Measurements from ENCODE around the gene SAMD1.
A peak's percentile ranks its signal among the peaks of the same experiment; 100 is the strongest.
"Not testable (repeated sequence)": the region's sequence is repeated elsewhere in the genome, so short reads cannot be mapped to it uniquely, and the experiment has no call there.

Gene SAMD1

DNA sequence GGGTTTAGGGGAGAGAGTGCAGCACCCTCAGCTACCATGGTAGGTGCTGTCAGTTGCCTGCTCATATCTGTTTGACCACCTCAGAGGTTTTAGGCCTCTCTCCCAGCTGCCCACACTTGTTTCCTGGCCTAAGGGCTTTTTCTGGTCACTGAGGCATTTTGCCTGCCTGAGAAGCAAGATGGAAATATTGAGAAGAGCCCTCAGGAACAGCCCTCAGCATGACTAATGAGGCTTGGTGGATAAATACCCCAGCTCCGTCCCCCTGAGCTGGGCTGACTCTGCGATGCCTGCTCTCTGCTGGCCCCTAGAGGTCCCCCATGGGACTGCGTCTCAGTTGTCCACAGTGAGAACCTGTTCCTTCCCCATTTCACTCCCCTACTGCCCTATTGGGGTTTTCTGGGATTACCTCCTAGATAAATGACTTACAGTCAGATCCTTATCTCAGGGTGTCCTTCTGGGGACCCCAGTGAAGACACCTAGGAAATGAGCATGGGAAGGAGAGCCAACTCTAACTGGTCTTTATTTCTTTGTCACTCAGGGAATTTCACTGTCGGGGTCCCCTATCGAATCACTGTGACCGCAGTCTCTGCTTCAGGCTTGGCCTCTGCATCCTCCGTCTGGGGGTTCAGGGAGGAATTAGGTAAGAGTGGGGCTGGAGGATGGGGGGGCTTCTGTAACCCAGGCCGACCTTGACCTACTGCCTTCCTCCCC is 42.0 kb downstream of the SAMD1 start:
- no peak for TF ChIP-seq EZH2phosphoT487 (IDR thresholded peaks at IDR 0.05; ENCODE audit: low read depth)
- TF ChIP-seq, protein P1, sequence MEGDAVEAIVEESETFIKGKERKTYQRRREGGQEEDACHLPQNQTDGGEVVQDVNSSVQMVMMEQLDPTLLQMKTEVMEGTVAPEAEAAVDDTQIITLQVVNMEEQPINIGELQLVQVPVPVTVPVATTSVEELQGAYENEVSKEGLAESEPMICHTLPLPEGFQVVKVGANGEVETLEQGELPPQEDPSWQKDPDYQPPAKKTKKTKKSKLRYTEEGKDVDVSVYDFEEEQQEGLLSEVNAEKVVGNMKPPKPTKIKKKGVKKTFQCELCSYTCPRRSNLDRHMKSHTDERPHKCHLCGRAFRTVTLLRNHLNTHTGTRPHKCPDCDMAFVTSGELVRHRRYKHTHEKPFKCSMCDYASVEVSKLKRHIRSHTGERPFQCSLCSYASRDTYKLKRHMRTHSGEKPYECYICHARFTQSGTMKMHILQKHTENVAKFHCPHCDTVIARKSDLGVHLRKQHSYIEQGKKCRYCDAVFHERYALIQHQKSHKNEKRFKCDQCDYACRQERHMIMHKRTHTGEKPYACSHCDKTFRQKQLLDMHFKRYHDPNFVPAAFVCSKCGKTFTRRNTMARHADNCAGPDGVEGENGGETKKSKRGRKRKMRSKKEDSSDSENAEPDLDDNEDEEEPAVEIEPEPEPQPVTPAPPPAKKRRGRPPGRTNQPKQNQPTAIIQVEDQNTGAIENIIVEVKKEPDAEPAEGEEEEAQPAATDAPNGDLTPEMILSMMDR (IDR thresholded peaks at IDR 0.05; ENCODE audit: low read depth, low read length) = peak; percentile 94
- Histone ChIP-seq H3K79me2 (ENCODE audit: low read length) (no peaks in the 10 kb centered on the region), H3K9ac (ENCODE audit: low read length) (no peak overlapping the region), H3K4me2 (ENCODE audit: low read length) (no peak overlapping the region), H3K4me3 (ENCODE audit: low read length) (no peak overlapping the region), H3K36me3 (replicated peaks; ENCODE audit: low read depth, low read length) (peaks cover 18% of the 10 kb centered on the region), H3K27ac (ENCODE audit: low read length) (no peak overlapping the region), H3K27me3 (ENCODE audit: low read depth, low read length) (no peaks in the 10 kb centered on the region), H3K4me1 (ENCODE audit: low read length) (no peaks in the 10 kb centered on the region), H4K20me1 (ENCODE audit: insufficient read depth, low read length) (no peaks in the 10 kb centered on the region), H2AFZ (ENCODE audit: low read depth, low read length) (no peak overlapping the region), H3K9me3 (ENCODE audit: insufficient read depth, low read length) (no peaks in the 10 kb centered on the region)

DNA sequence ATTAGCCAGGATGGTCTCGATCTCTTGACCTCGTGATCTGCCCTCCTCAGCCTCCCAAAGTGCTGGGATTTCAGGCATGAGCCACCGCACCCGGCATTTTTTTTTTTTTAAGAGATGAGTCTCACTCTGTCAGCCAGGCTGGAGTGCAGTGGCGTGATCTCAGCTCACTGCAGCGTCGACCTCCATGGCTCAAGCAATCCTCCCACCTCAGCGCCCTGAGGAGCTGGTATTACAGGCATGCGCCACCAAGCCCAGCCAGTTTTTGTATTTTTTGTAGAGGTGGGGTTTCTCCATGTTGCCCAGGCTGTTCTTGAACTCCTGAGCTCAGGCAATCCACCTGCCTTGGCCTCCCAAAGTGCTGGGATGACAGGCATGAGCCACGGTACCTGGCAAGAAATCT is 42.7 kb downstream of the SAMD1 start:
- not testable (repeated sequence) for H3K9ac ChIP-seq (ENCODE audit: low read length); H3K4me2 ChIP-seq (ENCODE audit: low read length); H3K27ac ChIP-seq (ENCODE audit: low read length); H3K4me1 ChIP-seq (ENCODE audit: low read length); H3K79me2 ChIP-seq (ENCODE audit: low read length); H4K20me1 ChIP-seq (ENCODE audit: insufficient read depth, low read length); H3K9me3 ChIP-seq (ENCODE audit: insufficient read depth, low read length); H2AFZ ChIP-seq (ENCODE audit: low read depth, low read length); H3K27me3 ChIP-seq (ENCODE audit: low read depth, low read length); H3K4me3 ChIP-seq (ENCODE audit: low read length)
- peaks cover 17% of the 10 kb centered on the region for H3K36me3 ChIP-seq (replicated peaks; ENCODE audit: low read depth, low read length)

DNA sequence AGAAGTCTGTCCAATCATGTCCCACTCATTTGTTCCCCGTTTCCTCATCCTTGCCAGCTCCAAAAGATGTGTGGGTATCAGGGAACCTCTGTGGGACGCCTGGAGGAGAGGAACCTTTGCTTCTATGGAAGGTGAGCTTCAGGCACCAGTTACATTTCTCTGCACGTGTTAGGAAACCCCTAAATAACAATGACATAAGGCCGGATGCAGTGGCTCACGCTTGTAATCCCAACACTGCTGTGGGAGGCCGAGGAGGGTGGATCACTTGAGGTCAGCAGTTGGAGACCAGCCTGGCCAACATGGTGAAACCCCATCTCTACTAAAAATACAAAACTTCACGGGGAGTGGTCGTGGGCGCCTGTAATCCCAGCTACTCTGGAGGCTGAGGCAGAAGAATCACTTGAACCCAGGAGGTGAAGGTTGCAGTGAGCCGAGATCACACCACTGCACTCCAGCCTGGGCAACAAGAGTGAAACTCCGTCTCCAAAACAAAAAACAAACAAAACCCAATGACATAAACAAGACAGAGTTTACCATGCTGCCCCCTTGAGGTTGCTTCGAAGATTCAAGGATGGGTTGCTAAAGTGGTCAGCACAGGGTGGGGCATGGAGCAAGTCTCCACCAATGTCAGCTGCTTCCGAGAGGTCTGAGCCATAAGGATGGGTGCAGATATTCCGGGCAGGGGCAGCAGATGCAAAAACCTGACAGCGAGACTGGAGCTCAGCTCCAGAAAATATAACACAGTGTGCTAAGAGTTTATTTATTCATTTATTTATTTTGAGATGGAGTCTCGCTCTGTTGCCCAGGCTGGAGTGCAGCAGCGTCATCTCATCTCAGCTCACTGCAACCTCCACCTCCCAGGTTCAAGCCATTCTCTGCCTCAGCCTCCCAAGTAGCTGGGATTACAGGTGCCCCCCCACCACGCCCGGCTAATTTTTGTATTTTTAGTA is 47.6 kb downstream of the SAMD1 start:
- not testable (repeated sequence) for H3K27me3 ChIP-seq (ENCODE audit: low read depth, low read length); H3K4me1 ChIP-seq (ENCODE audit: low read length); H2AFZ ChIP-seq (ENCODE audit: low read depth, low read length); H3K9ac ChIP-seq (ENCODE audit: low read length); H3K9me3 ChIP-seq (ENCODE audit: insufficient read depth, low read length); H3K27ac ChIP-seq (ENCODE audit: low read length); H3K4me2 ChIP-seq (ENCODE audit: low read length); H3K79me2 ChIP-seq (ENCODE audit: low read length); H3K4me3 ChIP-seq (ENCODE audit: low read length); H4K20me1 ChIP-seq (ENCODE audit: insufficient read depth, low read length); H3K36me3 ChIP-seq (replicated peaks; ENCODE audit: low read depth, low read length)
- TF ChIP-seq, protein P1 (IDR thresholded peaks at IDR 0.05; ENCODE audit: low read depth, low read length) = peak; percentile 70

DNA sequence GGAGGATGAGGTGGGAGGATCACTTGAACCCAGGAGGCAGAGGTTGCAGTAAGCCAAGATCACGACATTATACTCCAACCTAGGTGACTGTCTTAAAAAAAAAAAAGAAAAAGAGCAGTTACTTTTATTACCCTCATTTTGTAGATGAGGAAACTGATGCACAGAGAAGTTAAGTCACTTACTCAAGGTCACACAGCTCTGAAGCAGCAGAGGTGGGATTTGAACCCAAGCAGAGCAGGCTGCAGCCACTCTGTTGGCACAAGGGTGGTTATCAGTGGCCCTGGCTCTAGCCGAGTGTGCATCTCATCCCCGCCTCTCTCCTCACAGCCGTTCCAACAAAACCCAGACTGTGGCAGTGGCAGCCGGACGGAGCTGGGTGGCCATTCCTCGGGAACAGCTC is 51.4 kb downstream of the SAMD1 start:
- H3K9me3 ChIP-seq (ENCODE audit: insufficient read depth, low read length) = no peaks in the 10 kb centered on the region
- H3K27ac ChIP-seq (ENCODE audit: low read length) = no peak overlapping the region
- no peaks in the 10 kb centered on the region for H3K27me3 ChIP-seq (ENCODE audit: low read depth, low read length)
- TF ChIP-seq EZH2phosphoT487 (IDR thresholded peaks at IDR 0.05; ENCODE audit: low read depth) = no peak
- no peaks in the 10 kb centered on the region for H3K36me3 ChIP-seq (replicated peaks; ENCODE audit: low read depth, low read length)
- no peak overlapping the region for H3K4me2 ChIP-seq (ENCODE audit: low read length)
- no peak overlapping the region for H2AFZ ChIP-seq (ENCODE audit: low read depth, low read length)
- no peaks in the 10 kb centered on the region for H4K20me1 ChIP-seq (ENCODE audit: insufficient read depth, low read length)
- H3K4me3 ChIP-seq (ENCODE audit: low read length) = no peak overlapping the region
- H3K9ac ChIP-seq (ENCODE audit: low read length) = no peak overlapping the region
- H3K4me1 ChIP-seq (ENCODE audit: low read length) = no peaks in the 10 kb centered on the region
- no peaks in the 10 kb centered on the region for H3K79me2 ChIP-seq (ENCODE audit: low read length)
